Spleen (tissue), 13 donors: ENCODE data around the gene PNPLA8. TPM values are rescaled to one million over a fixed set of nuclear protein-coding genes. Genes with fewer than 3 reads are reported as not detected.

Source experiments
- DNase-seq: peaks from one replicate; pipeline ENCODE4 v3.0.0-alpha.2; 2020
- H3K27ac ChIP-seq, 8 donors: fragments of 200-600 bp; sonication (generic) in 7 of 8; 1 replicate in 4 of 8; 2 replicates in 4 of 8; pipeline versions ENCODE4 v1.5.0 to v1.8.0; 2016 to 2021; ENCODE audit warnings: inconsistent platforms in 4 of 8, mild to moderate bottlenecking in 4 of 8, moderate library complexity in 1 of 8
- H3K27me3 ChIP-seq, 7 donors: fragments of 200-600 bp; sonication (generic) in 6 of 7; replicated peaks in 1 of 7; 1 replicate in 4 of 7; 2 replicates in 3 of 7; pipeline versions ENCODE4 v1.5.0 to v1.8.0; 2016 to 2021; ENCODE audit warnings: inconsistent platforms in 3 of 7, mild to moderate bottlenecking in 1 of 7
- H3K36me3 ChIP-seq, 6 donors: fragments of 200-600 bp; sonication (generic) in 5 of 6; 1 replicate in 4 of 6; 2 replicates in 2 of 6; pipeline versions ENCODE4 v1.5.0 to v1.8.0; 2016 to 2021; ENCODE audit warnings: inconsistent platforms in 2 of 6
- H3K4me1 ChIP-seq, 6 donors: fragments of 200-600 bp; sonication (generic) in 5 of 6; 1 replicate in 3 of 6; 2 replicates in 3 of 6; pipeline versions ENCODE4 v1.5.0 to v1.8.0; 2016 to 2021; ENCODE audit warnings: inconsistent platforms in 3 of 6
- H3K4me3 ChIP-seq, 8 donors: fragments of 200-600 bp; sonication (generic) in 7 of 8; 1 replicate in 4 of 8; 2 replicates in 4 of 8; pipeline versions ENCODE4 v1.5.0 to v1.8.0; 2016 to 2021; ENCODE audit warnings: inconsistent platforms in 4 of 8, mild to moderate bottlenecking in 4 of 8, moderate library complexity in 2 of 8
- H3K9me3 ChIP-seq, 8 donors: fragments of 200-600 bp; sonication (generic) in 7 of 8; 1 replicate in 4 of 8; 2 replicates in 4 of 8; pipeline versions ENCODE4 v1.5.0 to v1.8.0; 2016 to 2021; ENCODE audit warnings: inconsistent platforms in 4 of 8
- CTCF ChIP-seq, 11 experiments: fragments of 200-600 bp in 7 of 11; fragments of 450-650 bp in 4 of 11; sonication (generic) in 4 of 11; IDR thresholded peaks in 8 of 11; conservative IDR thresholded peaks in 3 of 11; 1 replicate in 7 of 11; 2 replicates in 4 of 11; pipeline versions ENCODE4 v1.4.0 to v1.8.0; 2016 to 2021; ENCODE audit warnings: antibody characterized with exemption in 11 of 11, inconsistent platforms in 4 of 11, mild to moderate bottlenecking in 1 of 11
- POLR2A ChIP-seq, 3 donors: fragments of 450-650 bp; IDR thresholded peaks; one replicate each; pipeline ENCODE4 v1.5.1; 2017; ENCODE audit warnings: antibody characterized with exemption in 3 of 3, mild to moderate bottlenecking in 1 of 3
- POLR2AphosphoS5 ChIP-seq, 3 donors: sonication (generic); formaldehyde crosslinking; IDR thresholded peaks; one replicate each; pipeline ENCODE4 v1.5.1; 2017; ENCODE audit warnings: antibody characterized with exemption in 3 of 3
- WGBS, 5 donors: extraction: QIAGEN DNeasy Blood & Tissue Kit in 3 of 5; methylation state at CpG; one replicate each; pipeline versions ENCODE4 v1.1.5 to v1.1.7; 2013 to 2018; 5-methylcytosine and 5-hydroxymethylcytosine counted together
- intact Hi-C: fragments of 100-400 bp; cut with DNase I; formaldehyde crosslinking; loops from one replicate; pipeline ENCODE4 v1.15.0; 2023; ENCODE audit warnings: low total_unique reads
- long read RNA-seq, 2 donors: transcript quantifications; one replicate each; lab custom pipeline, GENCODE V29; 2026
- polyA plus RNA-seq, 3 donors: library from polyadenylated mRNA; stranded (reverse); fragments of 200-250 nt; gene quantifications; one replicate each; pipeline ENCODE4 v1.2.1, GENCODE V29; 2013
- total RNA-seq, 7 donors: library from RNA; depleted of rRNA in 3 of 7; stranded (reverse); fragments of >200 nt in 3 of 7; fragmentation: NEBNext Ultra II Directional in 4 of 7; extraction: Animal tissue kit (Norgen Biotek cat#: 25700) in 4 of 7; gene quantifications; one replicate each; pipeline versions ENCODE4 v1.1.0 to v1.2.1, GENCODE V29; 2016 to 2021
- donor health status: healthy with polysubstance abuse.
- donor health status: DM: no; HTN: no; CAD: no; lungs with moderate emphysema.
- donor health status: DM: no; HTN: no; CAD: no.
- donor health status: Bipolar disorder and iron deficiency.
- donor health status: healthy.
- donor health status: DM: no; HTN: no; CAD: no.
- donor health status: DM: yes; HTN: yes; CAD: no.

The PNPLA8 gene
- total RNA-seq, result 10 to 100 TPM; 25.1 to 35.7 (median 31.6) TPM
- polyA plus RNA-seq, result 10 to 100 TPM; 11.9 to 14.5 (median 13.2) TPM
- long read RNA-seq, donor 1, partial matches to known transcripts, result 9 of 15 reads
- long read RNA-seq, donor 1, other reads (novel, unspliced or antisense), result 0 of 15 reads
- long read RNA-seq, donor 2, transcript PNPLA8-206 (10 exons, 3,462 nt), result minor isoform, 5 of 12 reads
- long read RNA-seq, donor 2, transcript PNPLA8-201 (11 exons, 3,490 nt), result major isoform, 7 of 12 reads
- long read RNA-seq, donor 2, partial matches to known transcripts, result 0 of 12 reads
- long read RNA-seq, donor 2, other reads (novel, unspliced or antisense), result 0 of 12 reads

DNA sequence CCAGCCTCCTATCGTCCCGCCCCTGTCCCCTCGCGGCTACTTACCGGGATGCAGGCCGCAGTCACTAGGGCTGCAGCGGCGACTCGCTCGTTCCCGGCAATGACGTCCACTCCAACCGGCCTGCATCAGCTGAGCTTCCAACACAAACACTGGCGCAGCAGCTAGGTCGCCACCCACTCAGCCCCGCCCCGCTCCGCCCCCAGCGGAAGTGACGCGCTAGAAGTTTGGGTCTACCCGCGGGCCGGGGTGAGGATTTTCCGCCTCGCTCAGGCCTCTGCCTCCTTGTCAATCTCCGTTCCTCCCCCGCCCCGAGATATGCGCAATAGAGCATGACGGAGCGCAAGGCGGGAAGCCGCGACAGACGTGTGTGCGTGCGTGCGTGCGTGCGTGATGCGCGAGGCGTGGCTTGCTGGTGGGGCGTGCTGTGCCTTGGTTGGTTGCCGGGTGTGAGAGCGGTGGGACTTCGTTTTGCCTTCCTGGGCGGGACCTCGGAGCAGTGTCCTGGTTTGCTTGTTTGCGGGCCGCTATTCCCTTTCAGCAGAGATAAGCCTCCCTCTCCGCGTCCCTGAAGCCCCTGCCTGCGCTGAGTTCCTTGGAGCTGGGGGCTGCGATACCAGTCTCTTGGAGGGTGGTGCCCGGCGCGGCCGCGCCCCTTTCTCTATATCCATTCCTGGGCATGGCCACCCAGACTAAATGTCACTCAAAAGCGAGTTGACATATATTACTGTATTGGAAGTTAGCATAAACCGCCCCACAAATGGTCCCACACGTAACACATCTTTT lies at the start of gene PNPLA8:
Gene PNPLA8, minus strand, starts transcription at position 151 of the 783 bp plus-strand sequence. CDS start 10,644 bp downstream, outside the sequence.
- no peaks in the 10 kb centered on the region for H3K9me3 ChIP-seq
- 0% methylated on average over 34 to 64 of the region's 64 CpGs for WGBS, 5 donors
- DNase-seq, result peak; percentile 100
- TF ChIP-seq CTCF (IDR thresholded peaks at IDR 0.05 in 8 of 11, conservative IDR thresholded peaks at IDR 0.05 in 3 of 11) (peak in 4 of 11 experiments; percentile 21 to 30 (median 26)), POLR2AphosphoS5 (IDR thresholded peaks at IDR 0.05) (peak; percentile 98 to 100 (median 100)), POLR2A (IDR thresholded peaks at IDR 0.05) (peak; percentile 78 to 95 (median 89))
- intact Hi-C loops, result loop anchor here (5.0 kb wide), 1 partner anchor 41 kb away; the partner anchor contains the start of genes DNAJB9 and THAP5
- H3K4me1 ChIP-seq, result peaks cover 21 to 51% (median 39%) of the 10 kb centered on the region in 6 donors
- H3K4me3 ChIP-seq, result peak within 1 kb of the TSS; percentile 55 to 80 (median 67)
- H3K27ac ChIP-seq, result peak within 1 kb of the TSS; percentile 98 to 100 (median 99)
- no peaks in the 10 kb centered on the region for H3K27me3 ChIP-seq
- H3K36me3 ChIP-seq, result peaks cover 0 to 9% (median 0%) of the 10 kb centered on the region in 6 donors

DNA sequence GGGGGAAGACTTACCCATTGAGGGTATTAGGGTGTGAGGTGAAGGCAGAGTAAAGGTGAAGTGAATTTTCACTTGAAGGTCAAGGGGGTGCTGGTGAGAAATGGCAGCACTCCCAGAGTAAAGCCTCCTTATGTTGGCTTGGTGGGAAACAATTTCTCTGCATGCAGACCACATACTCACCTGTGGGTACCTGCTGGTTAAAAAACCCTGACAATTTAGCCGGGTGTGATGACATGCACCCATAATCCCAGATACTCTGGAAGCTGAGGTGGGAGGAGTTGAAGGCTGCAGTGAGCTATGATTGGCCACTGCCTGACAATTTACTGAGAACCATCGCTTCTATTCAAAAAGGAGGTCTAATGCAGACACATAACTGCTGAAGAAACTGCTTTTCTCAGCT lies 49.2 kb upstream of the PNPLA8 start:
- Histone ChIP-seq H3K36me3 (peaks cover 3 to 65% (median 34%) of the 10 kb centered on the region in 6 donors), H3K9me3 (peaks cover 0 to 16% (median 13%) of the 10 kb centered on the region in 8 donors), H3K27me3 (no peaks in the 10 kb centered on the region), H3K4me1 (peaks cover 10 to 51% (median 34%) of the 10 kb centered on the region in 6 donors), H3K4me3 (no peak overlapping the region), H3K27ac (no peak overlapping the region)
- WGBS, 5 donors, result 70 to 97% (median 92%) methylated on average over 2 of the region's 2 CpGs
- TF ChIP-seq POLR2A (IDR thresholded peaks at IDR 0.05), result no peak
- no peak for TF ChIP-seq POLR2AphosphoS5 (IDR thresholded peaks at IDR 0.05)
- TF ChIP-seq CTCF (IDR thresholded peaks at IDR 0.05 in 8 of 11, conservative IDR thresholded peaks at IDR 0.05 in 3 of 11), result no peak
- no peak for DNase-seq
- intact Hi-C loops, result no loop called here

DNA sequence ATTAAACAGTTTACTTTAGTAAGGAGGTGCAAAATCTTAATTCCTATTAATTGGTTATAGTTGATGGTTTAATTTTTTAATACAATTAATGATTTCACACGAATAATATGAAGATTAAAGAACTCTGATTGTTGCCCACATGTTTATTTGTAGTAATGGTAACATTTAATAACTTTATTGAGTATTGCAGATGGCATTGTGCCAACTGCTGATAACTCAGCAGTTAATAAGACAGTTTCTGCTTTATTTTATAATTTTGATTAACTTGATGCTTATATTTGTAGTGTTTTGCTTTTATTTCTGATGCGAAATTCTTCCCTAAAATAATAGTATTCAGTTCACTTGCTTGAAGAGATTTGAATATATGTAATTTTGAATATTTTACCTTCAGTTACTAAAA lies 46.5 kb upstream of the PNPLA8 start:
- Histone ChIP-seq H3K27me3 (no peaks in the 10 kb centered on the region), H3K4me1 (peaks cover 19 to 67% (median 48%) of the 10 kb centered on the region in 6 donors), H3K4me3 (no peak overlapping the region), H3K9me3 (no peaks in the 10 kb centered on the region), H3K27ac (no peak overlapping the region), H3K36me3 (peaks cover 0 to 49% (median 21%) of the 10 kb centered on the region in 6 donors)
- intact Hi-C loops, result no loop called here
- DNase-seq, result no peak
- 92 to 96% (median 93%) methylated on average over 2 of the region's 2 CpGs for WGBS, 5 donors
- TF ChIP-seq CTCF (IDR thresholded peaks at IDR 0.05 in 8 of 11, conservative IDR thresholded peaks at IDR 0.05 in 3 of 11), result no peak
- no peak for TF ChIP-seq POLR2A (IDR thresholded peaks at IDR 0.05)
- no peak for TF ChIP-seq POLR2AphosphoS5 (IDR thresholded peaks at IDR 0.05)
